T-helper 9 cell (primary cell): Measurements from ENCODE around the gene ARRB2.
"Not testable (repeated sequence)": the region's sequence is repeated elsewhere in the genome, so short reads cannot be mapped to it uniquely, and the experiment has no call there.

Experiments
- DNase-seq: peaks from one replicate; pipeline ENCODE4 v3.0.0-alpha.2; 2020

The ARRB2 gene

DNA sequence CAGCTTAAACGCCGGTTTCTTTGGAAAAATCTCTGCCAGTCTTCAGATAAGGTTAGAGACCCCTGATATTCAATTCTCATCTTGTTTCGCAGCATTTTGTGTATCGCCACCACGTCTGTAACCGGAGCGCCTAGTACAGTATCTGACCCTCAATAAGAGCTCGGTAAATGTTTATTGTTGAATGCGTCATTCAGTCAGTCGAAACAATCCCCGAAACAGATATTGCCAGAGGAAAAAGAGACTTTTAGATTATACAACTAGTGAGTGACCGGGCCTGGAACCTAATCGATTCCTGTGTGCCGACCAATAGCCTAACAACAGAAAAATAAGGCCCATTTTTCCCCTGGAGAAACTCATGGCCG lies 7.1 kb upstream of the ARRB2 start:
- no peak for DNase-seq

GRCh38 chr17:4704574-4704907 lies 5.9 kb upstream of the ARRB2 start:
- not testable (repeated sequence) for DNase-seq

DNA sequence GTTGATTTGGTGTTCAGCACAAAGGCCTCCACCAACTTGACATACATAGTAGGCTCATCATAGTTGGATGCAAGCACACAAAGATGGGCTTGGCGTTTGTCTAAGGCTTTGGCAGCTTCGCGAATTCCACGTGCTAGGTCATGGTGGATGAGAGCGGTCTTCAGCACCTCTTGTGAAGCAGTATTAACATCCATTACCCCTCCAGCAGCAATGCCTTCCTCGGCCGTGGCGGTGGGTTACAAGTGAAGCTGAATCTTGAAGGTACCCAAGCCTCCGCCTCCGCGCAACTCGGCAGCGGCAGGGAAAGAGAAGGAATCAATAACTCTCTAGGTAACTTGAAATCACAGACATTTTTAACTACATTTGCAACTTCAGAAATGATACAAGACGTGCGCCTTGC lies 5.4 kb upstream of the ARRB2 start:
- no peak for DNase-seq

DNA sequence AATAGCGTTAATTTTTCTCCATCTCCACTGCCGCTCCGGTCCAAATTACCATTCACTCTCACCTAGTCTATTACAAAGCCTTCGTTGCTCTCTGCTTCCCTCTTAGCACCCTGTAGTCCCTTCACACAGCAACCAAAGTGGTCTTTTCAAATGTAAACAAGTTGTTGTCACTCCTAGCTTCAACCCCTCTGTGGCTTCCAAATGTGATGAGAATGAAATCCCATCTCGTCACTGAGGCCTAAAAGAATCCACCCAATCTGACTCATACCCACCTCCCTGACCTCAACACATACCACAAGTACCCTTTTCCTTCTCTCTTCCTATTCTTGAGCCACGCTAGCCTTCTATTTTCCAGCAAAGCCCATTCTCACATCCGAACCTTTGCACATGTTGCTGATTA lies 4.3 kb upstream of the ARRB2 start:
- no peak for DNase-seq

DNA sequence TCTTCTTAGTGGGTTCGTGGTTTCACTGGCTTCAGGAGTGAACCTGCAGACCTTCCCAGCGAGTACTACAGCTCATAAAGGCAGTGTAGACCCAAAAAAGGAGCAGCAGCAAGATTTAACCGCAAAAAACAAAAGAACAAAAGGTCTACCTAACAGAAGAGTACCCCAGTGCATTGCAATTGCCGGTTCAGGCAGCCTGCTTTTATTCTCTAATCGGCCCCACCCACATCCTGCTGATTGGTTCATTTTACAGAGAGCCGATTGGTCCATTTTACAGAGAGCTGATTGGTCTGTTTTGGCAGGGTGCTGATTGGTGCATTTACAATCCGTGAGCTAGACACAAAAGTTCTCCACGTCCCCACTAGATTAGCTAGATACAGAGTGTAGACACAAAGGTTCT lies 2.0 kb upstream of the ARRB2 start:
- no peak for DNase-seq

DNA sequence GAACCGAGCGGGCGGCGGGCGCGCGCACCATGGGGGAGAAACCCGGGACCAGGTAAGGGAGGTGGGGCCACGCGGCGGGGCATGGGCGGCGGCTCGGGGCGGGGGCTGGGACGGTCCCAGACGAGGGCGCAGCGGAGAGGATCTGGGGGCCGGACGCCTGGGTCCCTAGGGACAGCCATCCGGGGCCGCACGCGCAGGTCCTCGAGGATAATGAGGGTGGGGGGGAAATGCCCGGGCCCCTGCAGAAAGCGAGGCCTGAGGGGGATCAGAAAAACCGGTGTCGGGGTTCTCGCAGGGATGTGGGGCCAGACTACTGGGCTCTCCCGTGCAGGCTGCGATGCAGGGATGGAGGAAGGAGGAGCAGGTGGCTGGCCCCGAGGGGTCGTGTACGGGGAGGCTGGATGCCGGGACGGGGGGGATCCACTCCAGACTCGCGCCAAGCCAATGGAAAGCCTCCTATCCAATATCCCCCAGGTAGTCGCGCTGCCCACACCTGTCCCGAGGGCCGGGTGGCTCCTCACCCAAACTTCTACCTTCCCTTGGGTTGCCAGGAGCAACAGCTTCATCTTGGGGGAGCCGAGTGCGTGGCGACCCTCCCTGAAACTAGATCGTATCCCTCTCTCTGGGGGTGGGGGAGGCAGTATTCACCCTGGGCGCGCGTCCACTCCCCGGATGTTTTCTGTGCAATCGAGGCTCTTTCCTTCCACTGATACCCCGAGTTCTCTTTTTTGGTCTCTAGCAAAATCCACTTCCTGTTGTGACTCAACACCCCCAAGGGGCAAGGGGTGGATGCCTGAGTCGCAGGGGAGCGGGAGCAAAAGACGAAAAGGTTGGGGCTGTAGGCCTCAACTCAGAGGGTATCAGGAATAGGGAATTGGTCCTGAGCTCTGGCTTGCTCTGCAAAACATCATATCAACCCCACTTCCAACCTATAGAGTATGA lies 532 bp downstream of the ARRB2 start:
- DNase-seq, result peak; percentile 32

GRCh38 chr17:4711661-4712181 lies 1.3 kb downstream of the ARRB2 start:
- DNase-seq, result no peak

DNA sequence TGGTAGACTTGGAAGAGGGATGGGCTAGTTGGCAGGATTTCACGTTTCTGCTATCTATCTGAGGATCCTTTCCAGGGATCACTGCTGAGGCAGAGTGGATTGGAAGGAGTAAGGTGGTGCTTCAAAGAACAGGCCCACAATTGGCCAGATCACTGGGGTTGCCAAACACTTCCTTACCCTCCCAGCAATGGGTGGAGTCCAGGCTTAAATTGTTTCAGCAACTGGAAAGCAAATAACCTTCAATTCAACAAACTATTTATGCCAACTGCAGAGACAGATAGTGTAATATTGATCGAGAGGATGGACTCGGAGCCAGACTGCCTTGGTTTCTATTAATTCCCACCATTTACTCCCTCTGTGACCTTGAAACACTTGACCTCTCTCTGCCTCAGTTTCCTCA lies 2.1 kb downstream of the ARRB2 start:
- DNase-seq, result no peak

DNA sequence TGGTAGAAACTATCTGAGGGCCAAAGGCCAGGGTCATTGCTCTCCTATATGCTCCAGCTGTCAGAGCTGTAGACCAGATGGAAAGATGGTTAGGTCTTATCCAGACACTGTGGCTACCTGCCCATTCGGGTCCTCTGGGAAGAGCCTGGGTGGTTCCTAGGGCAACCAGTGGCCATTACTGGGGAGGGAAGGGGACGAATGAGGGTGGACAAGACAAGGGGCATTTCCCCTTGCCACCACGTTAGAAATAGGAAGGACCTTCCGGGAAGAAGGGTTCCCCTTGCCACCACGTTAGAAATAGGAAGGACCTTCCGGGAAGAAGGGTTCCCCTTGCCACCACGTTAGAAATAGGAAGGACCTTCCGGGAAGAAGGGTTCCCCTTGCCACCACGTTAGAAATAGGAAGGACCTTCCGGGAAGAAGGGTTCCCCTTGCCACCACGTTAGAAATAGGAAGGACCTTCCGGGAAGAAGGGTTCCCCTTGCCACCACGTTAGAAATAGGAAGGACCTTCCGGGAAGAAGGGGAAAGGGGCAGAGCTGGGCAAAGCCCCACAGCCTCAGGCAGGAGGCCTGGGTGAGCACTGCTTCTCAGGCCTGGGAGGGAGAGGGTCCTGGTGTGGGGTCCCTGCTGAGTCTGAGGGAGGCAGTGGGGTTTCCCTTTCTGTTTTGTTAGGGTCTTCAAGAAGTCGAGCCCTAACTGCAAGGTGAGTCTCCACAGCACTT lies 4.1 kb downstream of the ARRB2 start:
- not testable (repeated sequence) for DNase-seq

GRCh38 chr17:4715063-4715744 lies 4.8 kb downstream of the ARRB2 start:
- peak; percentile 50 for DNase-seq

DNA sequence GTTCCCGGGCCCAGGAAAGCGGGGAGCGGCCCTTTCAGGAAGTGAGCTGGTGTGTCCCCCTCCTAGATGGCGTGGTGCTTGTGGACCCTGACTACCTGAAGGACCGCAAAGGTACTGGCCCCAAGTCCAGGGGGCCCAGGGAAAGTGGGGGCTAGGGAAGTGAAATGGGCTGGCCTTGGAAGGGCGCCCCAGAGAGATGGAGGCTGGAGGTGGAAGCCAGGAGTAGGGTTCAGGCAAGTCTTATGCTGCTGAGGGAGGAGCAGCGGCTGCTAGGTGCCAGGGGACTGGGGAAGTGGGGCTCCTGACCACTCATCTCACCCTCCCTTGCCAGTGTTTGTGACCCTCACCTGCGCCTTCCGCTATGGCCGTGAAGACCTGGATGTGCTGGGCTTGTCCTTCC lies 5.6 kb downstream of the ARRB2 start:
- no peak for DNase-seq

DNA sequence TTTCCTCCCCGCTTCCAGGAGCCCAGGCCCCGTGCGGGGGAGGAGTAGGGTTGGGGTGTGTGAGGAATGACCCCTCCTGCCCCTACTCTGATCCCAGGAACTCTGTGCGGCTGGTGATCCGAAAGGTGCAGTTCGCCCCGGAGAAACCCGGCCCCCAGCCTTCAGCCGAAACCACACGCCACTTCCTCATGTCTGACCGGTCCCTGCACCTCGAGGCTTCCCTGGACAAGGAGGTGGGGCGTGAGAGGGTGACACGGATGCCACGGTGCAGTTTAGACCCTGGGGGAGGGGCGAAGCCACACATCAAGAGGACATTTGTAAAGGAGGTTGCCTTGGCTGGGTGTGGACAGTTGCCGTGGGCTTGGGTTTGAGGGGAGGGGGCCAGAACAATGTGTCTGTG lies 7.4 kb downstream of the ARRB2 start:
- DNase-seq, result no peak

DNA sequence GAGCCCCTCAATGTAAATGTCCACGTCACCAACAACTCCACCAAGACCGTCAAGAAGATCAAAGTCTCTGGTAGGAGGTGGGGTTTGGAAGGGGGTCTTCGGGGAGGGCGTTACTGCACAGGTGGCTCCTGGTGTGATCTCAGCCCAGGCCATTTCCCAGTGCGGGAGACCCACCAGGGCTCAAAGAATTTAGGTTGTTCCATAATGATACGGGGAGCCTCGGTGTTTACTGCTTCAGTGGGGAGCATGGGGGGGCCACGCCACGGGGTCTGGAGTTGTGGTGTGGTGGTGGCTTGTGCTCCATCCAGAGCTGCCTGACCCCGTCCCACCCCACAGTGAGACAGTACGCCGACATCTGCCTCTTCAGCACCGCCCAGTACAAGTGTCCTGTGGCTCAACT lies 7.8 kb downstream of the ARRB2 start:
- no peak for DNase-seq

- DNase-seq, result no peak
Observed at GRCh38 chr17:4719146-4719545, 8.7 kb downstream of the ARRB2 start.

DNA sequence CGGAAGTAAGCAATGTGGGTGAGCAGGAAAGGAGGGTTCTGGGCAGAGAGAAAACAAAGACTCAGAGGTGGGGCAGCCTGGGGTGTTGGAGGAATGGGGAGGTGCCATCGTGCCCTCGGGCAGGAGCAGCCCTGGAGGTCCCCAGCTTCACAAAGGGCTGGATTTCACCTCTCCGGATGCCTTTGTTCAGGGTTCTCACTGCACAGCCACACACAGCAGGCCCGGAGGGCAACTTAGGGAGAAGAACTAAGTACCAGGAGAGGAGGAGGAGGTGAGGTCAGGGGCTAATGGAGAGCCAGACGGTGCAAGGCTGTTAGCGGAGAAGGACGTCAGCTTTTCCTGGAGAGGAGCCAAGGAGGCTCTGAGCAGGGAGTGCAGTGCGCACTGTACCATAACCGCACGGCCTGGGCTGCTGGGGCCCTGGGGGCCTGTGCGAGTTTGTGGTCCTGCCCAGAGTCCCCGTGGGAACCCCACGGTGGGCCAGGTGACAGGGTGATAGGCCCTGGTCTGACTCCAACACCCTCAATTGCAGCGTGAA lies 9.3 kb downstream of the ARRB2 start:
- no peak for DNase-seq

- DNase-seq, result no peak
Observed at GRCh38 chr17:4720787-4721186, 10.4 kb downstream of the ARRB2 start.

DNA sequence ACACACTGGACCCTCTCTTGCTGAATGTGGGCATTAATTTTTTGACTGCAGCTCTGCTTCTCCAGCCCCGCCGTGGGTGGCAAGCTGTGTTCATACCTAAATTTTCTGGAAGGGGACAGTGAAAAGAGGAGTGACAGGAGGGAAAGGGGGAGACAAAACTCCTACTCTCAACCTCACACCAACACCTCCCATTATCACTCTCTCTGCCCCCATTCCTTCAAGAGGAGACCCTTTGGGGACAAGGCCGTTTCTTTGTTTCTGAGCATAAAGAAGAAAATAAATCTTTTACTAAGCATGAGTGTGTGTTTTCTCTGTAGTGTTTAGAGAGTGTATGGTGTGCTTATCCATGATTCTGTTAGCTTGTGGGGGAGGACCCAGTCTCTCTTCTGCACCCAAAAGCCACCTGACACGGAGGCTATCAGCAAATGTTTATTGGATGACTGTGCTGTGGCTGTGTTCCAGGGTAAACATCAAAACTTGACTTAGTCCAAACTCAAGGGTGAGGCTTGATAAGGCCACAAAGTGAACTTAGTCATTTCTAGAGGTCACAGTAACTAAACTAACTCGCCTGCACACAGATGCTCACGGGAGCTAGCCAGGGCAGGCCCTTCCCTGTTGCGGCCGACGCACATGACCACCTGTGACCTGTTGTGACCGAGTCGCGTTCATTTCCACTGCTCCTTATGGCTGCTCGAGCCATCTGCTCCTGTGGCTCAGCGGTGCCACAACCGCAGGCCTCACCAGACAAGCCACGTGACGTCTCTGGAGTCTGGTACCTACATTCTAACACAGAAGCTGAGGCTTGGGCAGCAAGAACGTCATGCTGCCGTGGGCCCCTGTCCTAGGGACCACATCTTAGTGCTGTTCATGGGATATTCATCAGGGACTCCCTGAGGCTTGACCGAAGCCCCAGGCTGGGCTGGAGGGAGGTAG lies 11.0 kb downstream of the ARRB2 start:
- no peak for DNase-seq

GRCh38 chr17:4722678-4723240 lies 12.3 kb downstream of the ARRB2 start:
- no peak for DNase-seq

GRCh38 chr17:4724650-4725049 lies 14.2 kb downstream of the ARRB2 start:
- no peak for DNase-seq

DNA sequence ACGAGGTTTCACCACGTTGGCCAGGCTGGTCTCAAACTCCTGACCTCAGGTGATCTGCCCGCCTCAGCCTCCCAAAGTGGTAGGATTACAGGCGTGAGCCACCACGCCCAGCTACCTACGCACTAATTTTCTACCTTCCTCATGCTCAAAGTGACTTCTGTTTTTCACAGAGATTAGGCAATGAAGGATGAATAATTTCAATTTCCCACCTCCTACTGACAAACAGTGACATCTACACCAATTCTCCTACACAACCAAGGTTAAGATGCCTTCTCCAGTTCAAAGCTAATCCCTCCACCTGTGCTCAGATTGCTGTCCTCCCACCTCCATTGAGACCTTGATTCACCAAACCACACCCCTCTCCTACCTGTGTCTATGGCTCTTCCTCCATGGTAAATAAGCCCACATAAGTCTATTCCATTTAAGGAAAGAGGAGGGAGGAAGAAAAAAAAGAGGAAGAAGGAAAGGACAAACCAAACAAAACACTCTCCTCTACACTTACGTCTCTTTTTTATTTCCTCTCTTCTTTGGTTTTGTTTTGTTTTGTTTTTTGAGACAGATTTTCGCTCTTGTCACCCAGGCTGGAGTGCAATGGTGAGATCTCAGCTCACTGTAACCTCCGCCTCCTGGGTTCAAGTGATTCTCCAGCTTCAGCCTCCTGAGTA lies 15.3 kb downstream of the ARRB2 start:
- DNase-seq, result no peak

DNA sequence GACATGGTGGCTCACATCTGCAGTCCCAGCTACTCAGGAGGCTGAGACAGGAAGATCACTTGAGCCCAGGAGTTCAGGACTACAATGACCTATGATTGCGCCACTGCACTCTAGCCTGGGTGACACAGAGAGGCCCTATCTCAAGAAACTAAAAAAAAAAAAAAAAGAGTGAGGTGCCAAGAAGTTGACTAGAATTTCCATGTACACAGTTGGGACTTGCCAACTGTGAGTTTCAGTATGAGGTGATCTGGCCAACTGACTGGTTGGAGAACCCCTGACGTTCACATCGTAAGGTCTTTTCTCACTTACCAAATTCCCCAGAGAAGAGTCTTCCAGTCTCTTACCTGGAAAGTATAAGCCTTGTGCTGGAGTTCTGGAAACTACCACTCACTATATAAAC lies 17.7 kb downstream of the ARRB2 start:
- no peak for DNase-seq
